ENCODE results near the gene AQP12B. TPM values are rescaled to one million over a fixed set of nuclear protein-coding genes. Genes with fewer than 3 reads are reported as not detected.

AQP12B gene
- polyA plus RNA-seq, 1 donor (not counting 4 experiments of a cell fraction or from before 2014, with no cell fraction given) = not detected

DNA sequence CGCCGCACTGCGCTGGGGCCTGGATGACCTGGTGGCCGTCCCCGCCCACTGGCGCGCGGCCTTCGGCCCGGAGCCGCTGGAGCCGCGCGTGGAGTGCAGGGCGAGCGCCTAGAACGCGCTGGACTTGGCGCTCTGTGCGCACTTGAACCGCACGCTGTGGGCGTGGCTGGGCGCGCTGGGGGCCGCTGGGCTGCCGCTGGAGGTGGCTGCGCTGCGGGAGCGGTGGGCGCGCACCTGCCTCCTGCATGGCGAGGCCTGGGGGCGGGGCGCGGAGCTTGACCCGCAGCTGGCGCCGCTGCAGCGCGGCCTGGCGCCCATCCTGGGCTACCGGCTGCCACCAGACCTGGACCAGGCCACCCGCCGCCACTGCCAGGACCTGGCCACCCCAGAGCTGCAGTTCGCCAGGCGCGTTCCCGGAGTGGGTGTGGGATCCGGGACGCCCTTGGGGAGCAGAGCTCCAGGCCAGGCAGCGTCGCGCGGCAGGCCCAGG lies 9.9 kb downstream of the AQP12B start:
- Histone ChIP-seq H4K20me1 (ENCODE audit: control insufficient read depth, extremely low read depth, insufficient read depth, low read length) (no peaks in the 10 kb centered on the region), H3K27ac (ENCODE audit: control insufficient read depth, insufficient read depth, low read length) (no peak overlapping the region), H3K9me3 (ENCODE audit: control insufficient read depth, low read depth, low read length) (no peaks in the 10 kb centered on the region), H3K9ac (ENCODE audit: control insufficient read depth, extremely low read depth, insufficient read depth, low read length) (no peak overlapping the region), H3K36me3 (ENCODE audit: control insufficient read depth in 2 of 2, extremely low read depth in 1 of 2, insufficient read depth in 2 of 2, low read length in 2 of 2) (no peaks in the 10 kb centered on the region), H3K27me3 (ENCODE audit: control insufficient read depth, extremely low read depth, insufficient read depth, low read length) (peaks cover 25% of the 10 kb centered on the region), H3K4me1 (ENCODE audit: control insufficient read depth, extremely low read depth, insufficient read depth, low read length) (no peaks in the 10 kb centered on the region), H3K79me2 (ENCODE audit: control insufficient read depth, insufficient read depth, low read length) (no peaks in the 10 kb centered on the region), H3K9me1 (ENCODE audit: control insufficient read depth, extremely low read depth, insufficient read depth, low read length) (no peaks in the 10 kb centered on the region), H3K4me2 (ENCODE audit: control insufficient read depth, extremely low read depth, insufficient read depth, low read depth, low read length) (no peak overlapping the region), H3K4me3 (ENCODE audit: control insufficient read depth in 2 of 3, extremely low read depth in 1 of 3, insufficient read depth in 2 of 3, low read depth in 1 of 3, low read length in 3 of 3) (no peak overlapping the region), H2AFZ (ENCODE audit: control insufficient read depth, low read length) (no peak overlapping the region)
- DNase-seq (ENCODE audit: low read depth, low spot score) = no peak
- no peak for TF ChIP-seq CTCF (optimal IDR thresholded peaks at IDR 0.05 in 1 of 3, IDR thresholded peaks at IDR 0.05 in 1 of 3, conservative IDR thresholded peaks at IDR 0.05 in 1 of 3; ENCODE audit: extremely low read depth in 1 of 3, insufficient read depth in 2 of 3, low read length in 3 of 3)
- no peak for TF ChIP-seq EZH2 (IDR thresholded peaks at IDR 0.05; ENCODE audit: low read length)
- FAIRE-seq = no peak
- dilution Hi-C loops (cut with MboI; ENCODE audit: extremely low pct_ligation_motif_present, low sequenced_read_pairs) = no loop called here

- no peaks in the 10 kb centered on the region for H3K36me3 ChIP-seq (ENCODE audit: control insufficient read depth in 2 of 2, extremely low read depth in 1 of 2, insufficient read depth in 2 of 2, low read length in 2 of 2)
- no peak overlapping the region for H3K4me2 ChIP-seq (ENCODE audit: control insufficient read depth, extremely low read depth, insufficient read depth, low read depth, low read length)
- H3K27ac ChIP-seq (ENCODE audit: control insufficient read depth, insufficient read depth, low read length) = no peak overlapping the region
- H2AFZ ChIP-seq (ENCODE audit: control insufficient read depth, low read length) = no peak overlapping the region
- H3K9me1 ChIP-seq (ENCODE audit: control insufficient read depth, extremely low read depth, insufficient read depth, low read length) = no peaks in the 10 kb centered on the region
- no peaks in the 10 kb centered on the region for H3K9me3 ChIP-seq (ENCODE audit: control insufficient read depth, low read depth, low read length)
- H3K27me3 ChIP-seq (ENCODE audit: control insufficient read depth, extremely low read depth, insufficient read depth, low read length) = peaks cover 25% of the 10 kb centered on the region
- no peak overlapping the region for H3K9ac ChIP-seq (ENCODE audit: control insufficient read depth, extremely low read depth, insufficient read depth, low read length)
- DNase-seq (ENCODE audit: low read depth, low spot score) = no peak
- no peak for TF ChIP-seq CTCF (optimal IDR thresholded peaks at IDR 0.05 in 1 of 3, IDR thresholded peaks at IDR 0.05 in 1 of 3, conservative IDR thresholded peaks at IDR 0.05 in 1 of 3; ENCODE audit: extremely low read depth in 1 of 3, insufficient read depth in 2 of 3, low read length in 3 of 3)
- TF ChIP-seq EZH2 (IDR thresholded peaks at IDR 0.05; ENCODE audit: low read length) = peak; percentile 29
- H4K20me1 ChIP-seq (ENCODE audit: control insufficient read depth, extremely low read depth, insufficient read depth, low read length) = no peaks in the 10 kb centered on the region
- H3K79me2 ChIP-seq (ENCODE audit: control insufficient read depth, insufficient read depth, low read length) = no peaks in the 10 kb centered on the region
- dilution Hi-C loops (cut with MboI; ENCODE audit: extremely low pct_ligation_motif_present, low sequenced_read_pairs) = no loop called here
- no peak overlapping the region for H3K4me3 ChIP-seq (ENCODE audit: control insufficient read depth in 2 of 3, extremely low read depth in 1 of 3, insufficient read depth in 2 of 3, low read depth in 1 of 3, low read length in 3 of 3)
- H3K4me1 ChIP-seq (ENCODE audit: control insufficient read depth, extremely low read depth, insufficient read depth, low read length) = no peaks in the 10 kb centered on the region
- FAIRE-seq = no peak
These were observed 10.5 kb downstream of the AQP12B start for GRCh38 chr2:240672076-240672700.
